Hepatocyte (in vitro differentiated cells): Measurements from ENCODE around the gene TGFB3. TPM values are rescaled to one million over a fixed set of nuclear protein-coding genes. Genes with fewer than 3 reads are reported as not detected.

ENCODE experiments used
- DNase-seq: peaks from one replicate; pipeline ENCODE4 v3.0.0-alpha.2; 2016; ENCODE audit warnings: low spot score
- H2AFZ ChIP-seq: fragments of 200-600 bp; sonication (generic); 2 replicates; pipeline ENCODE4 v1.6.0; 2016; ENCODE audit warnings: antibody characterized with exemption, mild to moderate bottlenecking
- H3K27ac ChIP-seq: fragments of 200-600 bp; sonication (generic); 2 replicates; pipeline ENCODE4 v1.5.1; 2016; ENCODE audit warnings: mild to moderate bottlenecking
- H3K27me3 ChIP-seq: fragments of 200-600 bp; sonication (generic); 2 replicates; pipeline ENCODE4 v1.6.1; 2016
- H3K36me3 ChIP-seq: fragments of 200-600 bp; sonication (generic); replicated peaks from 2 replicates; pipeline ENCODE4 v1.5.1; 2016; ENCODE audit warnings: low read depth; ENCODE audit not compliant: insufficient read depth
- H3K4me1 ChIP-seq: fragments of 200-600 bp; sonication (generic); 2 replicates; pipeline ENCODE4 v1.5.1; 2016; ENCODE audit warnings: mild to moderate bottlenecking, moderate library complexity; ENCODE audit not compliant: insufficient read depth
- H3K4me2 ChIP-seq: fragments of 200-600 bp; sonication (generic); 2 replicates; pipeline ENCODE4 v1.6.0; 2016
- H3K4me3 ChIP-seq: fragments of 200-600 bp; sonication (generic); 2 replicates; pipeline ENCODE4 v1.5.1; 2016; ENCODE audit warnings: mild to moderate bottlenecking
- H3K79me2 ChIP-seq: fragments of 200-600 bp; sonication (generic); 2 replicates; pipeline ENCODE4 v1.6.0; 2017; ENCODE audit warnings: mild to moderate bottlenecking
- H3K9me2 ChIP-seq: fragments of 200-600 bp; sonication (generic); replicated peaks from 2 replicates; pipeline ENCODE4 v1.6.0; 2017; ENCODE audit warnings: mild to moderate bottlenecking; ENCODE audit not compliant: insufficient read depth
- H3K9me3 ChIP-seq: fragments of 200-600 bp; sonication (generic); 2 replicates; pipeline ENCODE4 v1.5.1; 2016; ENCODE audit warnings: low read depth, mild to moderate bottlenecking
- H4K20me1 ChIP-seq: fragments of 200-600 bp; sonication (generic); 2 replicates; pipeline ENCODE4 v1.6.0; 2016; ENCODE audit warnings: mild to moderate bottlenecking; ENCODE audit not compliant: insufficient read depth, poor library complexity, severe bottlenecking
- CTCF ChIP-seq: fragments of 200-600 bp; sonication (generic); IDR thresholded peaks from 2 replicates; pipeline ENCODE4 v1.5.1; 2016; ENCODE audit warnings: antibody characterized with exemption, mild to moderate bottlenecking; ENCODE audit not compliant: poor library complexity
- EZH2 ChIP-seq: fragments of 200-600 bp; sonication (generic); IDR thresholded peaks from 2 replicates; pipeline ENCODE4 v1.6.1; 2016; ENCODE audit warnings: antibody characterized with exemption, mild to moderate bottlenecking, borderline replicate concordance
- EZH2phosphoT487 ChIP-seq: fragments of 200-600 bp; sonication (generic); IDR thresholded peaks from one replicate; pipeline ENCODE4 v1.6.1; 2018; ENCODE audit warnings: antibody characterized with exemption, mild to moderate bottlenecking, low read depth, moderate library complexity; ENCODE audit not compliant: unreplicated experiment, severe bottlenecking
- WGBS: methylation state at CpG from one replicate; pipeline ENCODE4 v1.1.6; 2016; ENCODE audit warnings: low lambda C conversion rate; ENCODE audit errors: missing lambda C conversion rate; 5-methylcytosine and 5-hydroxymethylcytosine counted together
- polyA plus RNA-seq: library from polyadenylated mRNA; unstranded; fragments of >200 nt; fragmentation: Nextera tagmentation; extraction: Ambion mirVana; gene quantifications from 2 replicates; pipeline ENCODE4 v1.2.1, GENCODE V29; 2016
- total RNA-seq: library from RNA; depleted of rRNA; stranded (reverse); fragments of >200 nt; gene quantifications from 2 replicates; pipeline ENCODE4 v1.2.3, GENCODE V29; 2014

TGFB3 gene
- total and polyA plus RNA-seq, 2 experiments from 2014 or later = 23.1 to 26.2 TPM

- Histone ChIP-seq H3K9me2 (no peaks in the 10 kb centered on the region), H3K4me1 (no peaks in the 10 kb centered on the region), H3K4me3 (no peak overlapping the region), H3K4me2 (no peak overlapping the region), H3K27me3 (no peaks in the 10 kb centered on the region), H3K79me2 (no peaks in the 10 kb centered on the region), H3K9me3 (peaks cover 2% of the 10 kb centered on the region), H3K36me3 (no peaks in the 10 kb centered on the region), H3K27ac (no peak overlapping the region), H2AFZ (no peak overlapping the region), H4K20me1 (no peaks in the 10 kb centered on the region)
- no peak for DNase-seq
- WGBS = 87% methylated on average over 6 of the region's 6 CpGs
- TF ChIP-seq EZH2phosphoT487 (no peak), EZH2 (no peak), CTCF (no peak)
Measured at GRCh38 chr14:75999511-76000190, 17.9 kb upstream of the TGFB3 start.

DNA sequence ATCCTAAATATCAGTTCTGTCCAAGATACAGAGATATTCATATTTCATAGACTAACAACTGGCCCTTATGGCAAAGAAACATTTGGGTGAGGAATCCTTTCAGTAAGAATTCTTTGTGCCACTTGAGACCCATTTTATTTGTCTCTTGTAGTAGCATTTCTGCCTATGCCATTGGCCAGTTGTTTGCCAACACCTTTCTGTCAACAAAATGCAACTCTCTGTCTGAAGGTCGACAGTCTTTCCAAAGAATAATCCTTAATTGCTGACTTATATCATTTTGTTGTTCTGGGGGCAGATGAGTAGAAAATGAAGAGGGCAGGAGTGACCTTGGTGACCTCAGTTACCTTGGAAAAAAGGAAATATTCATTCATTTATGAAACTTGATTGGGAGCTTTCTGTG, 14.7 kb upstream of the TGFB3 start:
- H3K27ac ChIP-seq = no peak overlapping the region
- 88% methylated on average over 1 of the region's 1 CpG for WGBS

DNA sequence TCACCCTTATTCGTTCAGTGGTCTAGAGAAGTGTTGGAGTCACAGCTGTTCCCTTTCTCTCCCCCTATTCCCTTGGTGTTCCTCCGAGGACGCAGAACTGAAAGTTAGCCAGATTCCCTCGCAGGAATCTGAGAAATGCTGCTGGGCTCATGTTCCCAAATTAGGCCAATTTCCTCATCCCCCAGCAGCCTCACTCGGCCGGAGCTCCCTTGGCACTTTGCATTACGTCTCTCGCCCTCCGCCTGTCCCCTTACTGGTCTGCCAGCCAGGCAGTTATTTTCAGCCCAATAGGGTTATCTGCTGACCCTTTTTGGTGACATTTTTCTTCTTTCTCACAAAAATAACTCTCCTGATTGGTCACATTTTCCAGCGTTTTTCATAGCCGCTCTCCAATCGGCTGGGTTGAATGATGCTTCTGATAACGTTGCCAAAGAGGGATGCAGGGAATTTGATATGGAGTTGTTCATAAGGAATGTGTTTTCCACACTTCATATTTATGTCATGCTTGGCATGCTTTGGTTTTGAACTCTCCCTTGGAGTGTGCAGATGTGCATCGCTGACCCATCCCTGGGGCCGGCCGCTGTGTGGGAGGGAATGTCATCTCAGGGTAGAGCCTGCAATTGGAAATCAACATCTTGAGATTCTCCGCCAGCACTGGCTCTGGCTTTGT, 13.7 kb upstream of the TGFB3 start:
- no peaks in the 10 kb centered on the region for H3K9me2 ChIP-seq
- WGBS = 84% methylated on average over 17 of the region's 17 CpGs
- no peak for DNase-seq
- H3K4me3 ChIP-seq = no peak overlapping the region
- H3K4me2 ChIP-seq = no peak overlapping the region
- no peak for TF ChIP-seq EZH2phosphoT487
- no peak for TF ChIP-seq CTCF
- TF ChIP-seq EZH2 = no peak
- H4K20me1 ChIP-seq = no peaks in the 10 kb centered on the region
- no peaks in the 10 kb centered on the region for H3K27me3 ChIP-seq
- no peak overlapping the region for H3K27ac ChIP-seq
- H3K4me1 ChIP-seq = no peaks in the 10 kb centered on the region
- H2AFZ ChIP-seq = no peak overlapping the region
- no peaks in the 10 kb centered on the region for H3K79me2 ChIP-seq
- no peaks in the 10 kb centered on the region for H3K36me3 ChIP-seq
- no peaks in the 10 kb centered on the region for H3K9me3 ChIP-seq

More for the DNA sequence above, 14.7 kb upstream of the TGFB3 start:
- H3K36me3 ChIP-seq = no peaks in the 10 kb centered on the region
- TF ChIP-seq EZH2 (no peak), EZH2phosphoT487 (no peak), CTCF (no peak)
- H3K9me2 ChIP-seq = no peaks in the 10 kb centered on the region
- H3K9me3 ChIP-seq = no peaks in the 10 kb centered on the region
- no peak overlapping the region for H3K4me3 ChIP-seq
- H3K79me2 ChIP-seq = no peaks in the 10 kb centered on the region
- H3K27me3 ChIP-seq = no peaks in the 10 kb centered on the region
- H4K20me1 ChIP-seq = no peaks in the 10 kb centered on the region
- DNase-seq = no peak
- H2AFZ ChIP-seq = no peak overlapping the region
- H3K4me1 ChIP-seq = no peaks in the 10 kb centered on the region
- no peak overlapping the region for H3K4me2 ChIP-seq
